Sigmoid colon (tissue), 7 donors: Measurements from ENCODE around the gene PRKG1. TPM values are rescaled to one million over a fixed set of nuclear protein-coding genes. Genes with fewer than 3 reads are reported as not detected.

Experiments used
- DNase-seq: peaks from one replicate; pipeline ENCODE4 v3.0.0-alpha.2; 2019
- H3K27ac ChIP-seq, 4 donors: fragments of 200-600 bp; sonication (generic); one replicate each; pipeline ENCODE4 v1.5.1; 2016 to 2019; ENCODE audit warnings: mild to moderate bottlenecking in 1 of 4
- H3K27me3 ChIP-seq, 3 donors: fragments of 200-600 bp; sonication (generic); one replicate each; pipeline ENCODE4 v1.5.1; 2019; ENCODE audit warnings: mild to moderate bottlenecking in 1 of 3
- H3K36me3 ChIP-seq, 4 donors: fragments of 200-600 bp; sonication (generic); one replicate each; pipeline ENCODE4 v1.5.1; 2016 to 2019
- H3K4me1 ChIP-seq, 4 donors: fragments of 200-600 bp; sonication (generic); one replicate each; pipeline ENCODE4 v1.5.1; 2017 to 2019
- H3K4me3 ChIP-seq, 4 donors: fragments of 200-600 bp; sonication (generic); one replicate each; pipeline ENCODE4 v1.5.1; 2017 to 2019; ENCODE audit warnings: mild to moderate bottlenecking in 2 of 4, moderate library complexity in 1 of 4
- H3K9me3 ChIP-seq, 4 donors: fragments of 200-600 bp in 3 of 4; sonication (generic) in 3 of 4; one replicate each; pipeline versions ENCODE4 v1.5.1 to v1.6.1; 2013 to 2019
- CTCF ChIP-seq, 4 experiments: fragments of 450-650 bp in 3 of 4; fragments of 200-600 bp in 1 of 4; IDR thresholded peaks; one replicate each; pipeline ENCODE4 v1.5.1; 2016 to 2019; ENCODE audit warnings: antibody characterized with exemption in 4 of 4, mild to moderate bottlenecking in 3 of 4, moderate library complexity in 2 of 4
- EP300 ChIP-seq, 4 donors: sonication (generic); formaldehyde crosslinking; IDR thresholded peaks; one replicate each; pipeline ENCODE4 v1.6.1; 2017; ENCODE audit warnings: antibody characterized with exemption in 4 of 4
- POLR2A ChIP-seq, 2 donors: fragments of 450-650 bp; IDR thresholded peaks; one replicate each; pipeline ENCODE4 v1.6.1; 2016; ENCODE audit warnings: antibody characterized with exemption in 2 of 2, mild to moderate bottlenecking in 2 of 2, moderate library complexity in 2 of 2
- POLR2AphosphoS5 ChIP-seq, 4 donors: sonication (generic); formaldehyde crosslinking; IDR thresholded peaks; one replicate each; pipeline ENCODE4 v1.6.1; 2017; ENCODE audit warnings: antibody characterized with exemption in 4 of 4
- WGBS, 2 donors: extraction: QIAGEN DNeasy Blood & Tissue Kit; methylation state at CpG; one replicate each; pipeline ENCODE4 v1.1.7; 2013; 5-methylcytosine and 5-hydroxymethylcytosine counted together
- intact Hi-C: fragments of 100-400 bp; cut with DNase I; formaldehyde crosslinking; loops from one replicate; pipeline ENCODE4 v1.15.1; 2023
- polyA plus RNA-seq, 3 donors: library from polyadenylated mRNA; stranded (reverse); fragments of 200-250 nt; gene quantifications; one replicate each; pipeline ENCODE4 v1.2.3, GENCODE V29; 2013
- total RNA-seq, 4 donors: library from RNA; depleted of rRNA; stranded (reverse); fragments of >200 nt; gene quantifications; one replicate each; pipeline ENCODE4 v1.1.0, GENCODE V29; 2016
- donor health status: healthy with polysubstance abuse.
- donor health status: Bipolar disorder and iron deficiency.
- donor health status: healthy.

The PRKG1 gene
- total and polyA plus RNA-seq, 7 donors = 3.7 to 92.9 (median 60.2) TPM

GRCh38 chr10:51808187-51808586, 733.9 kb downstream of the PRKG1 start:
- Histone ChIP-seq H3K4me1 (peaks cover 0 to 32% (median 8%) of the 10 kb centered on the region in 4 donors), H3K27me3 (no peaks in the 10 kb centered on the region), H3K9me3 (no peaks in the 10 kb centered on the region), H3K27ac (no peak overlapping the region), H3K36me3 (no peaks in the 10 kb centered on the region), H3K4me3 (no peak overlapping the region)
- DNase-seq = no peak
- TF ChIP-seq EP300 (IDR thresholded peaks at IDR 0.05) (no peak), POLR2AphosphoS5 (IDR thresholded peaks at IDR 0.05) (no peak), CTCF (IDR thresholded peaks at IDR 0.05) (no peak), POLR2A (IDR thresholded peaks at IDR 0.05) (no peak)
- WGBS, 2 donors = 27 to 73% methylated on average over 3 of the region's 3 CpGs
- intact Hi-C loops = no loop called here

DNA sequence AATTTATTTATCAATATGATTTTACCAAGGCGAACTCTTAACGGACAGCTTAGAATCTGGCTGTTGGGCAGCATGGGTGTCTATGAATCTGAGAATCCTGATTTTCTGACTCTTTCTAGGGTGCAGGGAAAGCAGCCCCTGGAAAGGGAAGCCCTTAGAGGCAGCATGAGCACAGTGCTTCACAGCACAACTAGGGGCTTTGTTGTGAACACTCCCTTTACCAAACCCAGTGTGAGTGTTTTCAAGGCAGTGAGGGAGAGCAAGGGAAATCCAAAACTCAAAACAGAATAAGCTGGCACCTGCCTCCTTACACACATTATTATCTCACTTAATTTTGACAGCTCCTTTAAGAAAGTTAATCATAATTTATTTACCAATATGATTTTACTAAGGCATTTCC, 741.4 kb downstream of the PRKG1 start:
- intact Hi-C loops = no loop called here
- no peak for DNase-seq
- WGBS, 2 donors = 65 to 85% methylated on average over 2 of the region's 2 CpGs
- Histone ChIP-seq H3K9me3 (no peaks in the 10 kb centered on the region), H3K4me1 (peaks cover 0 to 30% (median 14%) of the 10 kb centered on the region in 4 donors), H3K27ac (no peak overlapping the region), H3K4me3 (no peak overlapping the region), H3K36me3 (no peaks in the 10 kb centered on the region), H3K27me3 (no peaks in the 10 kb centered on the region)
- TF ChIP-seq CTCF (IDR thresholded peaks at IDR 0.05) = no peak
- TF ChIP-seq EP300 (IDR thresholded peaks at IDR 0.05) = no peak
- no peak for TF ChIP-seq POLR2A (IDR thresholded peaks at IDR 0.05)
- no peak for TF ChIP-seq POLR2AphosphoS5 (IDR thresholded peaks at IDR 0.05)

- Histone ChIP-seq H3K4me1 (peaks cover 0 to 22% (median 15%) of the 10 kb centered on the region in 4 donors), H3K36me3 (no peaks in the 10 kb centered on the region), H3K27ac (no peak overlapping the region), H3K27me3 (no peaks in the 10 kb centered on the region), H3K4me3 (no peak overlapping the region), H3K9me3 (no peaks in the 10 kb centered on the region)
- intact Hi-C loops = no loop called here
- DNase-seq = no peak
- TF ChIP-seq CTCF (IDR thresholded peaks at IDR 0.05) = no peak
- TF ChIP-seq POLR2A (IDR thresholded peaks at IDR 0.05) = no peak
- no peak for TF ChIP-seq EP300 (IDR thresholded peaks at IDR 0.05)
- TF ChIP-seq POLR2AphosphoS5 (IDR thresholded peaks at IDR 0.05) = peak in 1 of 4 donors; percentile 20
- WGBS, 2 donors = 51 to 70% methylated on average over 2 of the region's 2 CpGs
These were observed 746.8 kb downstream of the PRKG1 start for GRCh38 chr10:51821045-51821444.

GRCh38 chr10:51821745-51822144, 747.5 kb downstream of the PRKG1 start:
- H3K9me3 ChIP-seq = no peaks in the 10 kb centered on the region
- H3K36me3 ChIP-seq = no peaks in the 10 kb centered on the region
- no peak for DNase-seq
- peaks cover 0 to 16% (median 12%) of the 10 kb centered on the region in 4 donors for H3K4me1 ChIP-seq
- no peak for TF ChIP-seq POLR2AphosphoS5 (IDR thresholded peaks at IDR 0.05)
- TF ChIP-seq EP300 (IDR thresholded peaks at IDR 0.05) = no peak
- TF ChIP-seq CTCF (IDR thresholded peaks at IDR 0.05) = no peak
- TF ChIP-seq POLR2A (IDR thresholded peaks at IDR 0.05) = no peak
- intact Hi-C loops = no loop called here
- no peak overlapping the region for H3K27ac ChIP-seq
- no peaks in the 10 kb centered on the region for H3K27me3 ChIP-seq
- H3K4me3 ChIP-seq = no peak overlapping the region

DNA sequence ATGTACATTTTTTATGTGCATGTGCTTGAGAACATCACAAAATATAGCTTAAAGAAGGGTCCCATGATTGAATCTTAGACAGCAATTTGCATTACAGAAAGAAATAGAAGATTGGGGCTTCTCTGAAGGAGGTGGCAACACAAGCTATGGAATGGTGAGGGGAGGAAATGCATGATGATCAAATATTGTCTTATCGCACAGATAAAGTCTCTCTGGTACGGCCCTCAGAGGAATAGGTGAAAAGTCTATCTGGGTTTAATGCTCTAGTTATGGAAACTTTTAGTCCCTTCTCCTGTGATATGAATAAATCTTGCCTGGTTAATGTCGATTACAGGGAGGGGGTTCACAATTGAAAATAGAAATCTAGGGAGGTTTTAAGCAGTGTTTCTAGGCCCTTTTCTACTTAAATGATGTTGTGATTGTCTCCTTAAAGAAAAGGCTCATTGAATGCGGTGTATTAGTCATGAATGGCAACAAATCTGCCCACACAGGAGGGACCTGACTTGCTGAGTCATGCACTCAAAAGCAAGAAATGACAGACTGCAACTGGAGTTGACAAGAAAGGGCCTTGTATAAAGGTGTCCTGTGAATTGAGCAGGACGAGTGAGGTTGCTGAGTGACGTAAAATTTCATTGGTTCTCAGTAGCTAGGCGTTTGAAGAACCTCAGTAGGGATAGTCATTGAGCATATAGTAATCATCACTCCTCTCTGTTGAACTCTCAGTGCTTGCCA, 758.5 kb downstream of the PRKG1 start:
- WGBS, 2 donors = 80 to 90% methylated on average over 7 of the region's 7 CpGs
- H3K27me3 ChIP-seq = no peaks in the 10 kb centered on the region
- H3K4me1 ChIP-seq = no peaks in the 10 kb centered on the region
- DNase-seq = no peak
- intact Hi-C loops = no loop called here
- TF ChIP-seq POLR2A (IDR thresholded peaks at IDR 0.05) = no peak
- TF ChIP-seq CTCF (IDR thresholded peaks at IDR 0.05) = no peak
- no peak for TF ChIP-seq EP300 (IDR thresholded peaks at IDR 0.05)
- H3K4me3 ChIP-seq = no peak overlapping the region
- no peak overlapping the region for H3K27ac ChIP-seq
- no peaks in the 10 kb centered on the region for H3K9me3 ChIP-seq
- H3K36me3 ChIP-seq = no peaks in the 10 kb centered on the region
